Activated B cell treated with CpG ODN at 0.5 μM for 24 hours (primary cell): ENCODE data around the gene DRC7. TPM values are rescaled to one million over a fixed set of nuclear protein-coding genes. Genes with fewer than 3 reads are reported as not detected.

Experiments
- ATAC-seq: fragments of 200-7000 bp; cut with Tn5 transposase; one replicate; pipeline ENCODE4 v1.10.0; 2021; ENCODE audit warnings: low read depth, mild to moderate bottlenecking, moderate library complexity
- CTCF ChIA-PET: fragments of 350-600 bp; sonication (Branson Sonifier 250); formaldehyde crosslinking; loops from one replicate; lab custom pipeline; 2021; ENCODE audit warnings: antibody characterized with exemption; lab: Charles Lee
- POLR2A ChIA-PET: fragments of 350-600 bp; sonication (Branson Sonifier 250); formaldehyde crosslinking; loops from one replicate; lab custom pipeline; 2021; ENCODE audit warnings: antibody characterized with exemption; lab: Charles Lee
- DNase-seq: peaks from one replicate; pipeline ENCODE4 v3.0.0; 2022
- H3K27ac Mint-ChIP-seq: one replicate; pipeline ENCODE4 v1.8.0; 2020; ENCODE audit warnings: mixed read lengths
- H3K27me3 Mint-ChIP-seq: one replicate; pipeline ENCODE4 v1.8.0; 2021; ENCODE audit warnings: mixed read lengths
- H3K36me3 Mint-ChIP-seq: one replicate; pipeline ENCODE4 v1.8.0; 2021; ENCODE audit warnings: low read depth, mixed read lengths
- H3K4me1 Mint-ChIP-seq: one replicate; pipeline ENCODE4 v1.8.0; 2021; ENCODE audit warnings: mixed read lengths
- H3K4me3 Mint-ChIP-seq: one replicate; pipeline ENCODE4 v1.8.0; 2020; ENCODE audit warnings: mild to moderate bottlenecking, mixed read lengths
- H3K9me3 Mint-ChIP-seq: one replicate; pipeline ENCODE4 v1.8.0; 2020; ENCODE audit warnings: mixed read lengths
- intact Hi-C: fragments of 100-400 bp; cut with micrococcal nuclease; formaldehyde crosslinking; loops from one replicate; pipeline ENCODE4 v1.15.1; 2024
- total RNA-seq: library from RNA; stranded (reverse); gene quantifications from 2 replicates; pipeline ENCODE4 v1.2.3, GENCODE V29; 2022
- TF ChIP-seq, protein P1 (sequence below): fragments of 200-600 bp; IDR thresholded peaks from one replicate; pipeline ENCODE4 v1.8.0; 2022; ENCODE audit warnings: antibody characterized with exemption, mild to moderate bottlenecking

DRC7 gene
- total RNA-seq, 1 donor from 2014 or later, result not detected

- H3K4me3 Mint-ChIP-seq, result no peak overlapping the region
- POLR2A ChIA-PET, result no interaction called here
- intact Hi-C loops, result no loop called here
- peaks cover 1% of the 10 kb centered on the region for H3K4me1 Mint-ChIP-seq
- no peak overlapping the region for H3K27ac Mint-ChIP-seq
- H3K27me3 Mint-ChIP-seq, result no peaks in the 10 kb centered on the region
- H3K9me3 Mint-ChIP-seq, result no peaks in the 10 kb centered on the region
- H3K36me3 Mint-ChIP-seq, result no peaks in the 10 kb centered on the region
- no peak for DNase-seq
- no peak for ATAC-seq
- CTCF ChIA-PET, result interaction anchor here (1.0 kb wide), 1 partner anchor 90 kb away, joined by 3 read pairs; no protein-coding TSS in a partner anchor
- TF ChIP-seq, protein P1, sequence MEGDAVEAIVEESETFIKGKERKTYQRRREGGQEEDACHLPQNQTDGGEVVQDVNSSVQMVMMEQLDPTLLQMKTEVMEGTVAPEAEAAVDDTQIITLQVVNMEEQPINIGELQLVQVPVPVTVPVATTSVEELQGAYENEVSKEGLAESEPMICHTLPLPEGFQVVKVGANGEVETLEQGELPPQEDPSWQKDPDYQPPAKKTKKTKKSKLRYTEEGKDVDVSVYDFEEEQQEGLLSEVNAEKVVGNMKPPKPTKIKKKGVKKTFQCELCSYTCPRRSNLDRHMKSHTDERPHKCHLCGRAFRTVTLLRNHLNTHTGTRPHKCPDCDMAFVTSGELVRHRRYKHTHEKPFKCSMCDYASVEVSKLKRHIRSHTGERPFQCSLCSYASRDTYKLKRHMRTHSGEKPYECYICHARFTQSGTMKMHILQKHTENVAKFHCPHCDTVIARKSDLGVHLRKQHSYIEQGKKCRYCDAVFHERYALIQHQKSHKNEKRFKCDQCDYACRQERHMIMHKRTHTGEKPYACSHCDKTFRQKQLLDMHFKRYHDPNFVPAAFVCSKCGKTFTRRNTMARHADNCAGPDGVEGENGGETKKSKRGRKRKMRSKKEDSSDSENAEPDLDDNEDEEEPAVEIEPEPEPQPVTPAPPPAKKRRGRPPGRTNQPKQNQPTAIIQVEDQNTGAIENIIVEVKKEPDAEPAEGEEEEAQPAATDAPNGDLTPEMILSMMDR, result no peak
Measured at GRCh38 chr16:57682809-57683635, 11.6 kb upstream of the DRC7 start.

- Mint-ChIP-seq H3K4me1 (peaks cover 1% of the 10 kb centered on the region), H3K9me3 (no peaks in the 10 kb centered on the region), H3K27ac (no peak overlapping the region), H3K27me3 (no peaks in the 10 kb centered on the region), H3K36me3 (no peaks in the 10 kb centered on the region), H3K4me3 (no peak overlapping the region)
- ATAC-seq (no peak), DNase-seq (no peak)
- TF ChIP-seq, protein P1, result no peak
- ChIA-PET CTCF (interaction anchor here (1.0 kb wide), 1 partner anchor 91 kb away, joined by 3 read pairs; no protein-coding TSS in a partner anchor), POLR2A (interaction anchor here (0.7 kb wide), 1 partner anchor 790 kb away, joined by 3 read pairs; no protein-coding TSS in a partner anchor)
- intact Hi-C loops, result no loop called here
Measured at GRCh38 chr16:57683636-57684545, 10.7 kb upstream of the DRC7 start.

DNA sequence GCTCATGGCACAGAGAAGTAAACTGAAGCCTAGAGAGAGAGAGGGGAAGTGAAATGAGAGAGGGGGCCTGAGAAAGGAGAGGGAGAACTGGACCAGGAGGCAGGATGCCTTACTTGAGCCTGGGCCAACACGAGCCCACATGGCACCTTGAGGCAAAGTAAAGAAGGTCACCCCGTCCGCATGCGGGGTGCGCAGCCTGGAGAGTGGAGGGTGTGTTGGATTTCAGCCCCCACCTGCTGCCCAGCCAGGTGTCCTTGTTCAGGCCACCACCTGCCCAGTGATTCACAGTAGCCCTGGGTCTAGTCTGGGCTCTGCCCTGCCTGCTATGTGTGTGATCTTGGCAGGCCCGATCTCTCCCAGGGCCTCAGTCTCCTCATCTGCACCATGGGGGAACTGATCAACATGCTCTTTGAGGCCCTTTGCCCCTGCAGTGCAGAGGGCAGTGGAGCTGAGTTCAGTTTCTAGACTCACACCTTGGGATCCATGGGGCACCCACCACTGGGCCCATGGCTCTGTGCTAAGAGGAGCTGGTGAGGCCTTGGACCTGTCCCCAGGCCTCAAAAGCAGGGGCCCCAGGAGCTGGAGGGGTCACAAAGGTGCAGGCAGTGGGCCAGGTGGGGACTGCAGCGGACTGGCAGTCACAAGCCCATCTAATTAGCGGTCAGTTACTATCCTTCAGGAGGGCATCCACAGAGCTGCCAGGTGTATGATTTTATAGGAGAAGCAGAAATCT lies 9.8 kb upstream of the DRC7 start:
- H3K27me3 Mint-ChIP-seq, result no peaks in the 10 kb centered on the region
- DNase-seq (no peak), ATAC-seq (no peak)
- no peak overlapping the region for H3K27ac Mint-ChIP-seq
- ChIA-PET CTCF (no interaction called here), POLR2A (no interaction called here)
- H3K9me3 Mint-ChIP-seq, result no peaks in the 10 kb centered on the region
- intact Hi-C loops, result no loop called here
- no peaks in the 10 kb centered on the region for H3K36me3 Mint-ChIP-seq
- peaks cover 9% of the 10 kb centered on the region for H3K4me1 Mint-ChIP-seq
- H3K4me3 Mint-ChIP-seq, result no peak overlapping the region
- TF ChIP-seq, protein P1, result no peak

DNA sequence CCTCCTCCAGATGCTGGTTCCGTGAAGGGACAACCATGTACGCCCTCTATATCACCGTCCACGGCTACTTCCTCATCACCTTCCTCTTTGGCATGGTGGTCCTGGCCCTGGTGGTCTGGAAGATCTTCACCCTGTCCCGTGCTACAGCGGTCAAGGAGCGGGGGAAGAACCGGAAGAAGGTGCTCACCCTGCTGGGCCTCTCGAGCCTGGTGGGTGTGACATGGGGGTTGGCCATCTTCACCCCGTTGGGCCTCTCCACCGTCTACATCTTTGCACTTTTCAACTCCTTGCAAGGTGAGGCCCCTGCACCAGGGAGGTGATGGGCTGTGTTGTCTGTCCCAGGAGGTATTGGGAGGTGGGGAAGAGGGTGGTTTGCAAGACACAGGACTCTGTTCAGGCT lies 9.0 kb upstream of the DRC7 start:
- Mint-ChIP-seq H3K27ac (no peak overlapping the region), H3K9me3 (no peaks in the 10 kb centered on the region), H3K4me1 (peaks cover 18% of the 10 kb centered on the region), H3K4me3 (no peak overlapping the region), H3K36me3 (no peaks in the 10 kb centered on the region), H3K27me3 (no peaks in the 10 kb centered on the region)
- no peak for DNase-seq
- CTCF ChIA-PET, result no interaction called here
- intact Hi-C loops, result no loop called here
- TF ChIP-seq, protein P1, result no peak
- no peak for ATAC-seq
- POLR2A ChIA-PET, result no interaction called here
